ENCODE measurements around the gene SLC1A7. TPM values are rescaled to one million over a fixed set of nuclear protein-coding genes. Genes with fewer than 3 reads are reported as not detected.

SLC1A7 gene
- total and polyA plus RNA-seq, 2 experiments from 2014 or later = not detected

- H3K4me1 ChIP-seq (ENCODE audit: low read depth) = peaks cover 5% of the 10 kb centered on the region
- no peaks in the 10 kb centered on the region for H3K27me3 ChIP-seq
- no peak overlapping the region for H3K4me3 ChIP-seq
- no peak for DNase-seq (ENCODE audit: low read depth in 1 of 2, low spot score in 1 of 2)
- H3K9me3 ChIP-seq (ENCODE audit: low read depth) = no peaks in the 10 kb centered on the region
- H3K27ac ChIP-seq = no peak overlapping the region
- H3K36me3 ChIP-seq = no peaks in the 10 kb centered on the region
- TF ChIP-seq, protein P1, sequence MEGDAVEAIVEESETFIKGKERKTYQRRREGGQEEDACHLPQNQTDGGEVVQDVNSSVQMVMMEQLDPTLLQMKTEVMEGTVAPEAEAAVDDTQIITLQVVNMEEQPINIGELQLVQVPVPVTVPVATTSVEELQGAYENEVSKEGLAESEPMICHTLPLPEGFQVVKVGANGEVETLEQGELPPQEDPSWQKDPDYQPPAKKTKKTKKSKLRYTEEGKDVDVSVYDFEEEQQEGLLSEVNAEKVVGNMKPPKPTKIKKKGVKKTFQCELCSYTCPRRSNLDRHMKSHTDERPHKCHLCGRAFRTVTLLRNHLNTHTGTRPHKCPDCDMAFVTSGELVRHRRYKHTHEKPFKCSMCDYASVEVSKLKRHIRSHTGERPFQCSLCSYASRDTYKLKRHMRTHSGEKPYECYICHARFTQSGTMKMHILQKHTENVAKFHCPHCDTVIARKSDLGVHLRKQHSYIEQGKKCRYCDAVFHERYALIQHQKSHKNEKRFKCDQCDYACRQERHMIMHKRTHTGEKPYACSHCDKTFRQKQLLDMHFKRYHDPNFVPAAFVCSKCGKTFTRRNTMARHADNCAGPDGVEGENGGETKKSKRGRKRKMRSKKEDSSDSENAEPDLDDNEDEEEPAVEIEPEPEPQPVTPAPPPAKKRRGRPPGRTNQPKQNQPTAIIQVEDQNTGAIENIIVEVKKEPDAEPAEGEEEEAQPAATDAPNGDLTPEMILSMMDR (IDR thresholded peaks at IDR 0.05; ENCODE audit: low read depth, low read length) = no peak
Measured at GRCh38 chr1:53129891-53130597, 12.4 kb downstream of the SLC1A7 start.

DNA sequence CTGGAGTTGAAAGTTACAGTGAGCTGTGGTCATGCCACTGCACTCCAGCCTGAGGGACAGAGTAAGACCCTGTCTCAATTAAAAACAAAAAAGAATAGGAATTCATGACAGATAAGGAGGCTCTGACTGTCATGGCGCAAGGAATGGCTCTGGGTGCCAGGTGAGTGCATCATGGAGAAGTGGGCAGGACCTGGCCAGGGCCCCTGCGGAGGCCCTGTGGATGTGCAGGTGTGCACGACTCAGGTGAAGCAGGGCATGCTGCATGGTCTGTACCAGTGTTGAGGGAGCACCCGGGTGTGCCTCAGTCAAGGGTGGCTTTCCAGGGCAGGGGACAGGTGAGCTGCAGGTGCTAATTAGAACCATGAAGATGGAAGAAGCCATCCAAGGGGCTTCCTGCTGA is 14.0 kb downstream of the SLC1A7 start:
- Histone ChIP-seq H3K9me3 (ENCODE audit: low read depth) (no peaks in the 10 kb centered on the region), H3K36me3 (no peaks in the 10 kb centered on the region), H3K4me1 (ENCODE audit: low read depth) (peaks cover 9% of the 10 kb centered on the region), H3K27me3 (no peaks in the 10 kb centered on the region), H3K27ac (no peak overlapping the region), H3K4me3 (no peak overlapping the region)
- TF ChIP-seq, protein P1 (IDR thresholded peaks at IDR 0.05; ENCODE audit: low read depth, low read length) = no peak
- DNase-seq (ENCODE audit: low read depth in 1 of 2, low spot score in 1 of 2) = no peak

DNA sequence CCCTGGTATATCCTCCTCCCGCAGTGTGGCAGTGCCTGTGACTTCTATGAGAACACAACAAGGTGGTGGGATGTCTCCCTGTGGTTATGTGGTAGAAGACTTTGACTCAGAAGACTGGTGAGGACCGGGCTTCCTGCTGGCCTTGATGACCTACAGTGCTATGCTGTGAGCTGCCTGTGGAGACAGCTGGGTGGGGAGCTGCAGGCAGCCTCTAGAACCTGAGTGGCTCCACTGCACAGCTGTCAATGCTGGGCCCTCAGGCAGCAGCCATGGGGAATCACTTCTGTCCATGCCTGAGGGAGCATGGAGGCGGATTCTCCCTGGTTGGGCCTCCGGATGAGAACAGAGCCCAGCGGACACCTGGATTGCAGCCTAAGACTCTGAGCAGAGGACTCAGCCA is 14.9 kb downstream of the SLC1A7 start:
- no peak overlapping the region for H3K27ac ChIP-seq
- peaks cover 9% of the 10 kb centered on the region for H3K4me1 ChIP-seq (ENCODE audit: low read depth)
- TF ChIP-seq, protein P1 (IDR thresholded peaks at IDR 0.05; ENCODE audit: low read depth, low read length) = no peak
- H3K4me3 ChIP-seq = no peak overlapping the region
- no peak for DNase-seq (ENCODE audit: low read depth in 1 of 2, low spot score in 1 of 2)
- H3K36me3 ChIP-seq = no peaks in the 10 kb centered on the region
- H3K27me3 ChIP-seq = no peaks in the 10 kb centered on the region
- H3K9me3 ChIP-seq (ENCODE audit: low read depth) = no peaks in the 10 kb centered on the region

DNA sequence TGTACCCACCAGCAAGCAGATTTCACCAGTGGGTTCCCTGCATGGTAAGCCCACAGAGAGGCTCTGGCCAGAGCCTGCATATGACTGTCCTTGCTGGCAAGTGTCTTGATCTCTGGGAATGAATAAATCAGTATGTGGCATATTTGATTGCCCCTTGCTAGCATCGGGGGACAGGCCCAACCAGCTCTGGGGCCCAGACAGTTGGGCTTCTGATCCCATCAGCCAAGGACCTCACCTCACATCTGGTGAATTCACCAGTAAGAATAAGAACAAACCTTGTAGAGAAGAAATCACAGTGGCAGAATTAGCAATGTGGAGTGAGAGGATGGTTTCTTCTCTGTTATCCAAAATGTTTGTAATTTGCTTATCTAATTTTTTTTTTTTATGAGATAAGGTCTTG is 15.9 kb downstream of the SLC1A7 start:
- Histone ChIP-seq H3K27ac (no peak overlapping the region), H3K4me1 (ENCODE audit: low read depth) (peaks cover 9% of the 10 kb centered on the region), H3K36me3 (no peaks in the 10 kb centered on the region), H3K9me3 (ENCODE audit: low read depth) (no peaks in the 10 kb centered on the region), H3K27me3 (no peaks in the 10 kb centered on the region), H3K4me3 (no peak overlapping the region)
- no peak for DNase-seq (ENCODE audit: low read depth in 1 of 2, low spot score in 1 of 2)
- TF ChIP-seq, protein P1 (IDR thresholded peaks at IDR 0.05; ENCODE audit: low read depth, low read length) = no peak

DNA sequence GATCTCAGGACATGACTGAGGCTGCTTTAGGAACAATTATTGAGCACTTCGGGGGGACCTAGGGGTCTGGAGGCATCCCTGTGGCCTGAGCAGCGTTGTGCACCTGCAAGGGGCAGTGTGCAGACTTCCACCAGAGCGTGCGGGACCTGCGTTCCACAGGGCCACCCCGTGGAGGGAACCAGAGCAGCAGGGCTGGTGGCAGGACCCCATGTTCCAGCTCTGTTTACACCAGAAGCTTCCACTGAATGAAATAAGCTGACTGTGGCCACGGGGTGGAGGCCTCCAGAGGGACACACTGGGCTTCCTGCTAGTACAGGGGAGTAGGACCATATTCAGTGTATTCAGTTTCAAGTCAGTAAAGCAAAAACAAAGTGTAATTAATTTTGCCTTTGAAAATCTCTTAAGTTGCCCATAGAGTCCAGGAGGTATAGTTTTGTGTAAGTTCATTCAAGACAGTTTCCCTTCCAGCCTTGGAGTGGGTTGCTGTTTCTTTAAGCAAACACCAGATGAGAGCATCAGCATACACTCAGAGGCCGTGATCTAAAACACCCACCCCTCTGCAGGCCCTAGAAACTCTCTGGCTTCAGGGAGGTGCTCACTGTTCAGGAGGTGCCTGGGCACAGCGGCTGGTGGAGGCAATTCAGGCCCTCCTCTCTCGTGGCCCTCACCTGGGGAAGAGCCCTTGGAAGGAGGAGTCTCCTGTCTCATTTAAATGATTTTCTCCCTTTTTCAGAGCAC is 16.6 kb downstream of the SLC1A7 start:
- H3K27me3 ChIP-seq = no peaks in the 10 kb centered on the region
- no peaks in the 10 kb centered on the region for H3K36me3 ChIP-seq
- no peak for DNase-seq (ENCODE audit: low read depth in 1 of 2, low spot score in 1 of 2)
- TF ChIP-seq, protein P1 (IDR thresholded peaks at IDR 0.05; ENCODE audit: low read depth, low read length) = no peak
- peaks cover 9% of the 10 kb centered on the region for H3K4me1 ChIP-seq (ENCODE audit: low read depth)
- H3K27ac ChIP-seq = no peak overlapping the region
- no peak overlapping the region for H3K4me3 ChIP-seq
- no peaks in the 10 kb centered on the region for H3K9me3 ChIP-seq (ENCODE audit: low read depth)

All from cardiac muscle cell (in vitro differentiated cells and primary cell).